HG03039 (cell line): ENCODE results near the gene SPRED3.
"Not testable (repeated sequence)": the region's sequence is repeated elsewhere in the genome, so short reads cannot be mapped to it uniquely, and the experiment has no call there.

Source experiments
- ATAC-seq: cut with Tn5 transposase; IDR thresholded peaks from one replicate; pipeline ENCODE4 v1.9.1; 2021; ENCODE audit warnings: mild to moderate bottlenecking, moderate library complexity; ENCODE audit not compliant: unreplicated experiment

SPRED3 gene

GRCh38 chr19:38388349-38389100, at the start of gene SPRED3:
Gene SPRED3, plus strand, starts transcription at chr19:38388697. Its CDS starts 1,606 bp downstream, at chr19:38390303.
- no peak for ATAC-seq

- ATAC-seq, result not testable (repeated sequence)
These were observed 49.5 kb upstream of the SPRED3 start for GRCh38 chr19:38339011-38339410.

GRCh38 chr19:38340927-38341326, 47.6 kb upstream of the SPRED3 start:
- ATAC-seq, result no peak

GRCh38 chr19:38346837-38347236, 41.7 kb upstream of the SPRED3 start:
- no peak for ATAC-seq

GRCh38 chr19:38350883-38351282, 37.6 kb upstream of the SPRED3 start:
- ATAC-seq, result no peak

- ATAC-seq, result no peak
These were observed 36.6 kb upstream of the SPRED3 start for GRCh38 chr19:38351865-38352395.

- ATAC-seq, result no peak
These were observed 35.9 kb upstream of the SPRED3 start for GRCh38 chr19:38352611-38353010.

GRCh38 chr19:38355728-38356725, 32.5 kb upstream of the SPRED3 start:
- no peak for ATAC-seq

GRCh38 chr19:38358071-38358470, 30.4 kb upstream of the SPRED3 start:
- ATAC-seq, result no peak

- no peak for ATAC-seq
These were observed 29.1 kb upstream of the SPRED3 start for GRCh38 chr19:38359242-38360021.

- ATAC-seq, result no peak
These were observed 28.1 kb upstream of the SPRED3 start for GRCh38 chr19:38360351-38360750.

- ATAC-seq, result no peak
These were observed 27.5 kb upstream of the SPRED3 start for GRCh38 chr19:38360839-38361631.

GRCh38 chr19:38361633-38362075, 26.8 kb upstream of the SPRED3 start:
- ATAC-seq, result no peak

GRCh38 chr19:38362076-38362945, 26.2 kb upstream of the SPRED3 start:
- ATAC-seq, result no peak

GRCh38 chr19:38362946-38363688, 25.4 kb upstream of the SPRED3 start:
- not testable (repeated sequence) for ATAC-seq

GRCh38 chr19:38367041-38367440, 21.5 kb upstream of the SPRED3 start:
- no peak for ATAC-seq

GRCh38 chr19:38369584-38369983, 18.9 kb upstream of the SPRED3 start:
- ATAC-seq, result no peak

- ATAC-seq, result no peak
These were observed 18.2 kb upstream of the SPRED3 start for GRCh38 chr19:38370299-38370698.
